Measurements from ENCODE around the gene CSF3. TPM values are rescaled to one million over a fixed set of nuclear protein-coding genes. Genes with fewer than 3 reads are reported as not detected.

The CSF3 gene
- total RNA-seq, 1 donor from 2014 or later, result not detected

DNA sequence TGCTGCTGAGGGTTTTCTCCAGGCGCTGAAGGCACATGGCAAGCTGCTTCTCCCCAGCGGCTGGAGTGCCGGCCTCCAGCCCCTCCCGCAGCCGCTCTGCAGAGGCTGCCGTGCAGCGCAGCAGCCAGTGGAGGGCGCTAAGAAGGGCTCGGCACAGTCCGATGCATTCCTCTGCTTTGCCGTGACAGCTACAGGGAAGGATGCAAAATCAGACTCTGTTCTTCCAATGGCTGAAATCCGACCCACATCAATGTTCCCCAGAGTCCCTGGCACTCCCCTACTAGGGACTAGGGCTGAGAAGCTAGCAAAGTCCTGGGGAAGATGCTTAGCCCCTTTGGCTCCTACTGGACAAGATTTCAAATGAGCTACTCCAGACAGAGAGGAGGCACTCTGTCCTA, 19.9 kb downstream of the CSF3 start:
- no peak for DNase-seq
- intact Hi-C loops (cut with DNase I), result no loop called here
- ATAC-seq (ENCODE audit: poor library complexity), result no peak

DNA sequence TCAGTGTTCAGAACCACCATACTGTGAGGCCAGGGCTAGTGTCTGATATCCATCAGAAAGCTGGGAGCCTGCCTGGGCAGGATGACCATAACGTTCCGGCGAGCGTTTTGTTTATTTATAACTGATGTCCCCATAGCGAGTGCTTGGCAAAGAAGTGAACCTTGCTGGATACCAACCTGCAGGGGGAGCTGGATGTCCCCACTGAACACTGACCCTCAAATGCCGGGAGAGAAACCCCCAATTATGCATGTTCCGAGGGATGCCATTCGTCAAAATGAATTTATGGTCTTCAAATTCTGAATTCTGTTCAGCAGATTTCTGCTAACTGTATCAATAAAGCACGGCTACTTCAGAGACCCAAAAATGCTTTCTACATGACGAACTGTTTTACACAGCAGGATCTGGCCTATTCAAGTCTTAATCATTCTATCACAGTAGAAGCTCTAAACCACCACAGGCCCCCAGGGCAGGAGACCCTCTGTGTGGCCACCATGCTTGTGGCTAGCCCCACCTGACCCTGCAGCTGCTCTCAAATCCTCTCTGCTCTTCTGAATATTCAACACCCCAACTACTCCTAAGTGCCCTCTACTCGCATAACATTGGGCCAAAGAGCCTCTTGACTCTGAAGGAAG, 23.8 kb downstream of the CSF3 start:
- intact Hi-C loops (cut with DNase I), result no loop called here
- ATAC-seq (ENCODE audit: poor library complexity), result peak; percentile 95
- DNase-seq, result peak; percentile 81

DNA sequence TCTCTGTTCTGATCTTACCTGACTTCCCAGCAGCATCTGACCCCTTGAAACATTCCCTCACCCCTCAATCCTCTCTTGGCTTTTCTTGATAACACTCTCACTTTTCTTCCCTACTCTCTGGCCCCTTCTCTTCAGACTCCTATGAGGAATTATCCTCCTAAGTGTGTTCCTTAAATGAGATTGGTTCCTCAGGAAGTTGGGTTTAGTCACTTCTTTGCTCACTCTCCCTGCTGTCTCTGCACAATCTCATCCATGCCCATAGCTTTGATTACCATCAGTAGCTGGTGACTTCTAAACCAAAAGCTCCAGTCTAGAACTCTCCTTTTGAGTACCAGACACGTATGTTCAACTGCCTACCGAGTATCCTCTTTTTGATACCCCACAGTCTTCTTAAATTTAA, 26.0 kb downstream of the CSF3 start:
- ATAC-seq (ENCODE audit: poor library complexity) (no peak), DNase-seq (no peak)
- intact Hi-C loops (cut with DNase I), result no loop called here

DNA sequence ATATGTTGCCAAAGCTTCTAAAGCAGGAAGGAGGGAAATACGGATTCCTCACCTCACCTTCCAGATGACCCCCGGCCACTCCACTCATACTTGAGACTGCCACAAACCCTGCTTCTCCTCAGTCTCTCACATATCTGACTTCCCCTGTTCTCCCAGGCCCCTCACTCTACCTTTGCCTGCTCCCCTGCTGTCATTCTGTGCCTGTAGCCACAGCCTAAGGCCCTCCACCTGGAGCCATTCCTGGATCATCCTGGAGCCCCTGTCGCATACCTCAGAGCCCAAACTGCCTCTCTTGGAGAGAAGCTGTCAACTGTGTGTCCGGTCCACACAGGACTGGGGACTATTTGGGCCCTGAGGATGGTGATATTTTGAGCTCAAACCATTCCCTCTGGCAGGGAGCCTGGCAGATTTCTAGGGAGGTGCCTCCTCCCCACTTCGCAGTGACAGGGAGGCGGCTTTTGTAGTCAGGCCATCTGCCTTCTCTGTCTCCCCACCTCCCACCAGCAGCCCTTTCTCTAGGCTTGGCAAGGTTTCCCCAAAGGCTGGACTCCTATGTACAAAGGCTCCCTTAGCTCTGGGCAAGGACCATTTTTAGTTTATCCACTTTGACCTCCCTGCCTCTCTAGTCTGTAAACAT, 41.3 kb downstream of the CSF3 start:
- intact Hi-C loops (cut with DNase I), result no loop called here
- ATAC-seq (ENCODE audit: poor library complexity) (peak; percentile 3), DNase-seq (no peak)

DNA sequence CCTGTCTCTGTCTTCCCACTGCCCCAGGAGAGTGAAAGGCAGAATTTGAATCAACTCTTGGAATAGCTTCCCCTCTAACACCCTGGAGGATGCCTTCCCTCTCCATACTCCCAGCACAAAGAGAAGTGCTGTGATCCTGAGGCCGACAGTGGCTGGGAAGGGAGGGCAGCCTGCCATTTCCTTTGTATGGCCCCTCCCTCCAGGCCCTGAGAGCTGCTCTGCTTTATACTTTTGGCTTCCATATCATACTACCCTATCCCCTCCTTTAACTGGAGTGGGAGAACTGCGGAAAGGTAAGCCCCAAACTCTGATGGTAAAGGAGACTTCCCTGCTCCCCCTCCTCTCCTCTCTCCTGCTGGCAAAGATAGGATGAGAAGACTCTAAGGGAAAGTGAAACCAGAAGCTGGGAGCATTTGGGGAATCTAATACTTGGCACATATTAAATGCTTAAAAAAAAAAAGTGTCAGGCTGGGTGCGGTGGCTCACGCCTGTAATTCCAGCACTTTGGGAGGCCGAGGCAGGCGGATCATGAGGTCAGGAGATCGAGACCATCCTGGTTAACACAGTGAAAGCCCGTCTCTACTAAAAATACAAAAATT, 43.0 kb downstream of the CSF3 start:
- intact Hi-C loops (cut with DNase I), result no loop called here
- ATAC-seq (ENCODE audit: poor library complexity) (peak; percentile 3), DNase-seq (no peak)

DNA sequence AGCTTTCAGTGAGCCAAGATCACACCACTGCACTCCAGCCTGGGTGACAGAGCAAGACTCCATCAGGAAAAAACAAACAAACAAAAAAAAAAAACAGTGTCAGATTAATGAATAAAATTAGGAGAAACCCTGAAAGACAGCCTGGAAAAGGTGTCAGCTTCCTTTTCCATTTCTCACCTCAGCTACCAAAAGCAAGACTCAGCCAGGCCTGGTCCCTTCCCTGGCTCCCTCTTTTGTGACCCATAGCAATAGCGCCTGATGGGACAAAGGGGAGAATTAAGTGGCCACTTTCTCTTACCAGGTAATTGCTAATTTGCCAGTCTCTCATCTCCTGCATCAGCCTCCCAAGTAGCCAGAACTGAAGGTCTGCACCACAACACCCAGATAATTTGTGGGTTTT, 43.6 kb downstream of the CSF3 start:
- DNase-seq (no peak), ATAC-seq (ENCODE audit: poor library complexity) (no peak)
- intact Hi-C loops (cut with DNase I), result no loop called here

DNA sequence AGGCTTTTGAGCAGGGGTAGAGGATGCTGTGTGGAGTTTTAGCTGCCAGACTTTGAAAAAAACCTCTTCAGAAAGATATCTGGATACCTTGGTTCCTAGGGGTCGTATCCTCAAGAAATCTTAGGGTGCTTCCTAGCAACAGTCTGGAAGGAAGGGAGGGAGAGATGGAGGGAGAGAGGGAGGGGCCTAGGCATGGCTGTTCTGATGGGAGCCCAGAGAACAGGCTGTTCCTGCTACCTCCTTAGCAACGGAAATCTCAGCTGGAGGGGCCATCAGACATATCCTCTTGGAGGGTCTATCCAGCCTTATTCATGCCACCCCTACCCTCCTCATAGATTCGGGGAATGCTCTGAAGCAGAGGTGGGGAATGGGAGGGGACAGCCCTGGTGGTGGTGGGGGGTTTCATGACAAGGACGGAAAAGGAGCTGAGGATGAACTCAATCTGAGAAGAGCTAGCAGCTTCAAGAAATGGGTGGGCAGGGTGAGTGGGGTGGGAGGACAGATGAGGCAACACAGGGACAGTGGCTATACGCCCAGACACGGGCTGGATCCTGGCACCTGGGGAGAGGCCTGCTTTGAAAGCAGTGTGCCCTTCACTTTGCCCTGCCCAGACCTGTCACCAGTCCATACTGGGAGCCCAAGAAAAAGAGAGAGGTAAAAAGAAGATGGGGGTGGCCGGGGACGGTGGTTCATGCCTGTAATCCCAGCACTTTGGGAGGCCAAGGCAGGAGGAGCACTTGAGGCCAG, 44.7 kb downstream of the CSF3 start:
- ATAC-seq (ENCODE audit: poor library complexity) (no peak), DNase-seq (no peak)
- intact Hi-C loops (cut with DNase I), result no loop called here

DNA sequence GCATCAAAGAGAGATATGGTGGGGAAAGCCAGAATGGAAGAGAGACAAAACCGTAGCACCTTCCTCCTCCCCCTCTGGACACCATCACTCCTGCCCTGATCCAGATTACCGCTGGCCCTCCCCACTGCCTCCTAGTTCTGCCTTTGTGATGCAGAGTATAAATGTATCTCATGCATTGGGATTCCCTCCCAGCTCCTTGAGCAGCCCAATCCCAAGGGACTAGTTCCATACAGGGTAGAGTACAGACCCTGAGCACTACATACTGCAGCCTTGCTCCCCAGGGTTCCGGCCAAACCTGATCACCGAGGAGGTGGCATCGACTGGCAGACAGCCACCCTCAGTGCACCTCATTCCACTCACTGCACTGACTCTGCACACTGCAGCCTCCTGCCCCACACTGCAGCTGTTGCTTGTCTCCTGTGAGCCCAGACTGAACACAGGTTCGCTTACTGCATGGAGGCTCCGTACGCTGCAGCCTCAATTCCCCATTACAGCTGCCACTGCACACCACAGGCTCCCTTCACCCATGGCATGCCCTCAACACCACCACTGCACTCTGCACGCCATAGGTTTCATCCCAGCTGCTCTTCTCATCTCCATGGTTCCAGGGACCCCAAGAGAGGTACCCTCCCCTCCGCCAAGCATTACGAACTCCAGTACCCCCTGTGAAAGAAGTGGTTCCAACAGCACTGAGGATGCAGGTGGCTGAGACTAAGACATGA, 45.8 kb downstream of the CSF3 start:
- ATAC-seq (ENCODE audit: poor library complexity) (no peak), DNase-seq (no peak)
- intact Hi-C loops (cut with DNase I), result no loop called here

DNA sequence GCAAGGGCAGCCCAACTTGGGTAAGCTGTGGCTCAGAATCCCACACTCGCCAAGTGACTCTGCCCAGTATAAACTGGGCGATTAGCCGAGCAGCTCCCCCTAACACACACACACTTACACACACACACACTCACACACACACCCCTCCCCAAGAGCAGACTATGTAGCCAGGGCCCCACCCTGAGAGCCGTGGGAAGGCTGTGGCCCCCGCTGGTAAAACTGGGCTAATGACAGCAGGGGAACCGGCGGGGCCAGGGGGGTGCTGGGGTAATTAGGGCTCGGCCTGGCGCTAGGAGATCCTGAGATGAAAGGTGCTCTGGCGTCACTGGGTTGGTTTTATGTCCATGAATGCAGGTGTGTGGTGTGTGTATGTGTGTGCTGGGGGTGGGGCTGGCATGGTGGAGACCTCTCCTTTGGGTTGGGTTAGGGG, 46.4 kb downstream of the CSF3 start:
- ATAC-seq (ENCODE audit: poor library complexity), result no peak
- intact Hi-C loops (cut with DNase I), result loop anchor here (2.0 kb wide), 2 partner anchors 25 to 49 kb away; no protein-coding TSS in a partner anchor
- DNase-seq, result no peak

DNA sequence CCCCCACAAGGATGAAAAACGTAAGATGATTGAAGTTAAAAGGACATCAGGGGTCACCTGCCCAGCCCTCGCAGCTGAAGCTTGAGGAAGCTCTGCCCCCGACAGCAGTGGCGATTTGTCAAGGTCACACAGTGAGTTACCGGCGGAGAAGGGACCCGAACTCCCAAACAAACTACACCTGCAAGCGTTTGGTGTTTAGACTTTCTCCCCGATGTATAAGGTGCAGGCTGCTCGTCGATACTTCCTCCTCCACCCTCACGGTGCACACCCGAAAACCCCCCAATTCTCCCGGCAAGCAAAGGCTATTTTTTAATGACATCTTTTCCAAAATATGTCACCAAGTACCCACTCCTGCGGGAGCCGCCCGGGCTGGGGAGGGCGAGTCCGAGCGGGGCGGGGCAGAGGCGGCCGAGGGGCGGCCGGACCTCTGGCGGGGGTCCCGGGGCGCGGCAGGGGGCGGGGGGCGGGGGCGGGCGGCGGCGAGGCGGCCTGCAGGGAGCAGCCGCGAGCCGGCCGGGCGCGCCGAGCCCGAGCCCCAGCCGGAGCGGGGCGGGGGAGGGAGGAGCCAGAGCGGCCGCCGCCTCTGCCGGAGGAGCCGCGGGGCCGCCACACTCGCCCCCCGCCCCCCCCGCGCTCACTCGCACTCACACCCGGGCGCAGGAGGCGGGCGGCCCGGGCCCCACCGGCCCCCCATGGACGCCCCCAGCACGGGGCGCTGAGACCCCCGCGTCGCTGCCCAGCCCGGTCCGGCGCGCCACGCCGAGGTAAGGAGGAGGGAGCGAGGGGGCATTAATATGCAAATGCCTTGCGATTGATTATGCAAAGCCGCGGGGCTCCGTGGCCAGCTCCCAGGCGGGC, 47.3 kb downstream of the CSF3 start, which contains the start of gene THRA:
Gene THRA, plus strand, starts transcription at position 637 of the 858 bp plus-strand sequence. CDS start 11,524 bp downstream, outside the sequence.
- ATAC-seq (ENCODE audit: poor library complexity) (peak; percentile 75), DNase-seq (peak; percentile 84)
- intact Hi-C loops (cut with DNase I), result loop anchor here (2.0 kb wide), 2 partner anchors 24 to 48 kb away; no protein-coding TSS in a partner anchor

DNA sequence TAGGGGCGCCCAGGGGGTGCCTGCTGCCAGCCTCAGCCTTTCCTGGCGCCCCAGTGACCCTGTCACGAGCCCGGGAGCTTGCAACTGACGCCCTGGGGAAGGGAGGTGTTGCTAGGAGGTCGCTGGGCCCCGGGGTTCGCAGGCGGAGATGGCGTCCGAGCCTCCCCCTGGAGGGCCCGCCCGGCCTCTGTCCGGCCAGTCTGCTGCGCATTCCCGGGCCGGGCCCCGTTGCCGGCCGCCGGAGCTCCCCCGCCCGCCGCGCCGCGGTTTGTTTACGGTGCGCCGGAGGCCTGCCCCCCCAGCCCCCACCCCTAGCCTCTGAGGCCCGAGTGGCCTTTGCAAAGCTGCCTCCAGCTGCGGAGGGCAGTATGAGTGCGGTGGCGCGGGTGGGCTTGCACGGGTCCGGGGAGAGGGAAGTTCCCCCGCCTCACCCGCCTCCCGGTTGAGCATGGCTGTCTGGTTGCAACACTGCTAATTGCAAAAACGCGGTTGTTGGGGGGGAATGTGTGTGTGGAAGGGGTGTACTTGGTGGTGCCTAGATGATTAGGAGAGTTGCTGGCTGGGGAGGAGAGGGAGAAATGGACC, 48.0 kb downstream of the CSF3 start:
- peak; percentile 66 for DNase-seq
- intact Hi-C loops (cut with DNase I), result loop anchor here (2.0 kb wide), 2 partner anchors 24 to 48 kb away; no protein-coding TSS in a partner anchor
- peak; percentile 59 for ATAC-seq (ENCODE audit: poor library complexity)

DNA sequence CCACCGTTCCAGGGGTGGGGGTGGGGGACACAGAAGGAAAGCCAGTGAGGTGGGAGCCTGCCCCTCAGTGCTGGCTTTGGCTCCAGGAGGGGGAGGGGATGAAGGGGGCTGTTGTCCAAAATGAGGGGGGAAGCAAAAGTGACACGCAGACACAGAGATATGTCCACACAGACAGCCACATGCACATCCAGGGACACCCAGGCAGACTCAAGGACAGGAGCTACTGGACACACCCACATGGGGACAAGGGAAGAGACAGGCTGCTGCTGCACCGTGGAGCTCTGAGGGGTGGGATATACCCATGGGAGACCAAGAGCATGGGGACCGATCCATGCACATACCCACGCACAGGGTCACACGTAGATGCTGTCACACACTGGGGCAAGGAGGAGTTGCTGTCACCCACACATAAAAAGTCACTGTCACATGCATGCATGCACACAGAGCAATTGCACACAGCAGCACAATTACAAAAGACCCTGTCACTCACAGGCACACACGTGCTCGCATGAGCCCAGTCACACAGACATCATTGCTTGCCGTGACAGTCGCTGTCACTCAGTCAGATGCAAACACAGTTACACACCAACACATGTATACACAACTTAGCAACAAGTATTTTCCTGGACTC, 48.8 kb downstream of the CSF3 start:
- DNase-seq (no peak), ATAC-seq (ENCODE audit: poor library complexity) (peak; percentile 28)
- intact Hi-C loops (cut with DNase I), result loop anchor here (2.0 kb wide), 2 partner anchors 23 to 47 kb away; no protein-coding TSS in a partner anchor

DNA sequence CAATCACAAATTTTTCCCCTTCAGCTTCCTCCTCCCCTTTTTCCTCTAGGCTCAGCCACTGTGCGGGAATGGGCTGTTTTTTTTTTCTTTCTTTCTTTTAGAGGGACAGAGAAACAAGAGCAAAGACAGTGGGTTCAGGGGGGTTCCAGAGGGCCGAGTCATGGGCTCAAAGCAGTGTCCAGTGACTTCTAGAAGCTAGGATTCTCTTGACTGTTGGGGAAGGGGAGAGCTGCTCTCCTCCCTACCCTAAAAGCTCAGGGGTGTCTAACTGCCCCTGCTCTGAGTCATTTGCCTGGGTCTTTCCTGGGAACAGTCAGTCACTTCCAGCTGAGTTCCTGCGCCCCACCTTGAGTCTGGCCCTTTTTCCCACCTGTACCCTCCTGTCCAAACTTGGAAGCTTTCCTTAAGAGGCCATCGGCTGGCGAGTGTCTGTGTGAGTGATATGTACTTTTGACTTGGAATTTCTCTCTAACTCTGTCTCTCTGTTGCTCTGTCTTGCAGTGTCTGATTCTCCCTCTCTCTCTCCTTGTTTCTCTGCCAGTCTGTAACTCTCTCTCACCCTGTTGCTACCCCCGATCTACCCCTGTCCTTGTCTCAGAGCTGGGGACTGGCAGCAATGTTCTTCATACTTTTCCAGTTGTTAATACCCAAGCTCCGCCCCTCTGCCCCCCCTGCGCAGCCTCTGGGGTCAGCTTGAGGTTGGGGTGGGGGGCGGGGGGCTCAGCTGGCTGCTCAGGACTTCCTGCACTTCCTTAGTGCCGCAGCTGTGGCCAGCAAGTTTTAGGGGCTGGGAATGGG, 49.9 kb downstream of the CSF3 start:
- ATAC-seq (ENCODE audit: poor library complexity), result no peak
- DNase-seq, result no peak
- intact Hi-C loops (cut with DNase I), result loop anchor here (5.0 kb wide), 1 partner anchor 37 kb away; the partner anchor contains the start of gene NR1D1

DNA sequence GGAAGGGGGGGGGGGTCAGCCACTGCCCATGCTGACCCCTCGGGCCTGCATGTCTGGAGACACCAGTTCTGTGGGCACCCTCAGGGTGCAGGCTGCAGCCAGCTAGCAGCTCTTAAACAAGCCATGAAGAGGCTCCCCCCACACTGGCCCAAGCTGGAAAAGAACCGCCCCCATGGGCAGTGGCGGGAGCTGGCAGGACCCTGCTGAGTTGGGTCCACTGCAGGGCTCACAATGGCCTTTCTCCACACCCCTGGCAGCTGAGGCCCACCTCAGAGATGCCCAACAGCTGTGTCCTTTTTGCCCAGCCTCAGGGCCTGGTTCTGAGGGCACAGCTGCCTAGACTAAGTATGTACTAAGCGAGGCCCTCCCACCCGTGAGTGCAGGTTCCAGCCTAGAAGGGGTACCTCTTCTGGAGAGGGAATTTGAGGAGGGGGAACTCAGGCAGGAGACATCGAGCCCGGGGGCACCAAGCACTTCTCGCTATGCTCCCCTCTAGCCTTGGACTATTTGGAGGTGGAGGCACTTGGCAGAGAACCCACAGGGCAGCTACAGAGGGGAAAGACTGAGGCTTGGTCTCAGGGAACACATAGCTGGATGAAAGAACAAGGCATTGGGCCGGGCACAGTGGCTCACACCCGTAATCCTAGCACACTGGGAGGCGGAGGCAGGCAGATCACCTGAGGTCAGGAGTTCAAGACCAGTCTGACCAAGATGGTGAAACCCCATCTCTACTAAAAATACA, 50.7 kb downstream of the CSF3 start:
- intact Hi-C loops (cut with DNase I), result loop anchor here (5.0 kb wide), 1 partner anchor 36 kb away; the partner anchor contains the start of gene NR1D1
- ATAC-seq (ENCODE audit: poor library complexity), result no peak
- DNase-seq, result no peak
